Smooth muscle cell (in vitro differentiated cells): ENCODE measurements around the gene PGBD5. TPM values are rescaled to one million over a fixed set of nuclear protein-coding genes. Genes with fewer than 3 reads are reported as not detected.

ENCODE experiments used
- DNase-seq: peaks from one replicate; lab custom pipeline; 2025; ENCODE audit not compliant: unreplicated experiment; lab: John Stamatoyannopoulos, UW
- H2AFZ ChIP-seq: fragments of 200-600 bp; sonication (generic); 2 replicates; pipeline ENCODE4 v1.6.0; 2016; ENCODE audit warnings: antibody characterized with exemption, low read depth, mild to moderate bottlenecking
- H3F3A ChIP-seq: fragments of 200-600 bp; sonication (generic); 2 replicates; pipeline ENCODE4 v1.6.0; 2017; ENCODE audit warnings: antibody characterized with exemption, low read depth
- H3K27ac ChIP-seq: fragments of 200-600 bp; sonication (generic); 2 replicates; pipeline ENCODE4 v1.5.1; 2016; ENCODE audit warnings: low read depth, mild to moderate bottlenecking
- H3K27me3 ChIP-seq: fragments of 200-600 bp; sonication (generic); 2 replicates; pipeline ENCODE4 v1.6.1; 2016; ENCODE audit warnings: low read depth, mild to moderate bottlenecking
- H3K36me3 ChIP-seq: fragments of 200-600 bp; sonication (generic); 2 replicates; pipeline ENCODE4 v1.5.1; 2016; ENCODE audit warnings: low read depth
- H3K4me1 ChIP-seq: fragments of 200-600 bp; sonication (generic); 2 replicates; pipeline ENCODE4 v1.5.1; 2016; ENCODE audit warnings: low read depth
- H3K4me2 ChIP-seq: fragments of 200-600 bp; sonication (generic); 2 replicates; pipeline ENCODE4 v1.6.0; 2016; ENCODE audit warnings: mild to moderate bottlenecking
- H3K4me3 ChIP-seq: fragments of 200-600 bp; sonication (generic); 2 replicates; pipeline ENCODE4 v1.5.1; 2016; ENCODE audit warnings: mild to moderate bottlenecking
- H3K79me2 ChIP-seq: fragments of 200-600 bp; sonication (generic); 2 replicates; pipeline ENCODE4 v1.6.0; 2016; ENCODE audit warnings: low read depth, mild to moderate bottlenecking
- H3K9ac ChIP-seq: fragments of 200-600 bp; sonication (generic); 2 replicates; pipeline ENCODE4 v1.6.0; 2016; ENCODE audit warnings: low read depth
- H3K9me3 ChIP-seq: fragments of 200-600 bp; sonication (generic); replicated peaks from 2 replicates; pipeline ENCODE4 v1.5.1; 2016; ENCODE audit warnings: low read depth
- H4K20me1 ChIP-seq: fragments of 200-600 bp; sonication (generic); 2 replicates; pipeline ENCODE4 v1.6.0; 2016; ENCODE audit warnings: low read depth
- WGBS: methylation state at CpG from one replicate; pipeline ENCODE4 v1.1.7; 2016; ENCODE audit warnings: low lambda C conversion rate; 5-methylcytosine and 5-hydroxymethylcytosine counted together
- polyA plus RNA-seq: library from polyadenylated mRNA; unstranded; fragments of >200 nt; fragmentation: Nextera tagmentation; extraction: Ambion mirVana; gene quantifications from 2 replicates; pipeline ENCODE4 v1.2.1, GENCODE V29; 2016
- total RNA-seq: library from RNA; depleted of rRNA; stranded (reverse); fragments of >200 nt; gene quantifications from 2 replicates; pipeline ENCODE4 v1.2.3, GENCODE V29; 2014
- TF ChIP-seq, protein P1 (sequence below): fragments of 200-600 bp; sonication (generic); IDR thresholded peaks from 2 replicates; pipeline ENCODE4 v1.5.1; 2017; ENCODE audit warnings: borderline replicate concordance, mild to moderate bottlenecking, antibody characterized with exemption; ENCODE audit not compliant: insufficient read depth, poor library complexity, severe bottlenecking

The PGBD5 gene
- total and polyA plus RNA-seq, 2 experiments from 2014 or later, result 0.83 to 0.94 TPM

GRCh38 chr1:230375147-230375546 lies 51.0 kb downstream of the PGBD5 start:
- no peaks in the 10 kb centered on the region for H3K79me2 ChIP-seq
- H3F3A ChIP-seq, result no peaks in the 10 kb centered on the region
- H3K4me1 ChIP-seq, result peaks cover 4% of the 10 kb centered on the region
- WGBS, result 73% methylated on average over 3 of the region's 3 CpGs
- H3K36me3 ChIP-seq, result no peaks in the 10 kb centered on the region
- no peaks in the 10 kb centered on the region for H3K27me3 ChIP-seq
- H3K4me3 ChIP-seq, result no peak overlapping the region
- no peak for DNase-seq
- no peak overlapping the region for H2AFZ ChIP-seq
- H4K20me1 ChIP-seq, result no peaks in the 10 kb centered on the region
- no peak overlapping the region for H3K4me2 ChIP-seq
- no peak overlapping the region for H3K9ac ChIP-seq
- no peaks in the 10 kb centered on the region for H3K9me3 ChIP-seq
- H3K27ac ChIP-seq, result no peak overlapping the region
- TF ChIP-seq, protein P1, sequence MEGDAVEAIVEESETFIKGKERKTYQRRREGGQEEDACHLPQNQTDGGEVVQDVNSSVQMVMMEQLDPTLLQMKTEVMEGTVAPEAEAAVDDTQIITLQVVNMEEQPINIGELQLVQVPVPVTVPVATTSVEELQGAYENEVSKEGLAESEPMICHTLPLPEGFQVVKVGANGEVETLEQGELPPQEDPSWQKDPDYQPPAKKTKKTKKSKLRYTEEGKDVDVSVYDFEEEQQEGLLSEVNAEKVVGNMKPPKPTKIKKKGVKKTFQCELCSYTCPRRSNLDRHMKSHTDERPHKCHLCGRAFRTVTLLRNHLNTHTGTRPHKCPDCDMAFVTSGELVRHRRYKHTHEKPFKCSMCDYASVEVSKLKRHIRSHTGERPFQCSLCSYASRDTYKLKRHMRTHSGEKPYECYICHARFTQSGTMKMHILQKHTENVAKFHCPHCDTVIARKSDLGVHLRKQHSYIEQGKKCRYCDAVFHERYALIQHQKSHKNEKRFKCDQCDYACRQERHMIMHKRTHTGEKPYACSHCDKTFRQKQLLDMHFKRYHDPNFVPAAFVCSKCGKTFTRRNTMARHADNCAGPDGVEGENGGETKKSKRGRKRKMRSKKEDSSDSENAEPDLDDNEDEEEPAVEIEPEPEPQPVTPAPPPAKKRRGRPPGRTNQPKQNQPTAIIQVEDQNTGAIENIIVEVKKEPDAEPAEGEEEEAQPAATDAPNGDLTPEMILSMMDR, result no peak

DNA sequence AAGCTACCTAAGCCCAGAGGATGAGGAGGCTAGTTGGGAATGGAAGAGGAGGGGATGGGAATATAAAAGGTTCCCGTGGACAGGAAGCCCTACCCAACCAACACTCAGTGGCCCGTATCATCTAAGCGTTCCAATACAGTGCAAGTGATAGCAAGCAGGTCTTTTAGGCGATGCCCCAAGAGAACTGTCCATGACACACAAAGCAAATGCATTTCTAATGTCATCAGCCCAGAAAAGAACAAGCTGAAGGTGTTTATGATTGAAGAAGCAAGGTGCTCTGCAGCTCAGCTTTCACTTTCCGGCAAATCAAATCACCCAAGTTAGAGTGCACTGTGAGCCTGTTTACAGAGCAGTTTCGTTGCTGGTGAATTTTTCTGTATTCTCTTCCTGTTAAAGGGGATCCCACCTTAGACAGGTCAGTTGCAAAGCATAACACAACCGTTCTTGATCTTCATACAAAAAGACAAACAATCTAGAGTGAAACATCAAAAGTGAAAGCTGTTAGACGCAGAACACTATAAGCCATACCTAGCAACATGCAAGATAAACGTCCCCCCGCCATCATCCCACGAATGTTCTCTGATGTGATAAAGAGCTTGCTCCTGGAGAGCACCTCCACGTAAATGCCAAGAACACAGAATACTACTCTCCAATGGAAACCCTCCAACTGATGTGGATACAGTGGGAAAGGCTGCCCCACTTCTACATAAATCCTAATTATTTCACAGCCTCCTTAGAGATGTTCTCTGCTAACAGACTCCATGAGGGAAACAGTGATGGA lies 54.0 kb downstream of the PGBD5 start:
- WGBS, result 90% methylated on average over 12 of the region's 12 CpGs
- Histone ChIP-seq H3K4me2 (no peak overlapping the region), H2AFZ (no peak overlapping the region), H3K27me3 (no peaks in the 10 kb centered on the region), H3K9me3 (no peaks in the 10 kb centered on the region), H3K79me2 (no peaks in the 10 kb centered on the region), H3K9ac (no peak overlapping the region), H3K4me3 (no peak overlapping the region), H3K36me3 (no peaks in the 10 kb centered on the region), H3K27ac (no peak overlapping the region), H3F3A (no peaks in the 10 kb centered on the region), H3K4me1 (peaks cover 4% of the 10 kb centered on the region), H4K20me1 (no peaks in the 10 kb centered on the region)
- DNase-seq, result no peak
- TF ChIP-seq, protein P1, result no peak

GRCh38 chr1:230370109-230370508 lies 56.0 kb downstream of the PGBD5 start:
- Histone ChIP-seq H3K9ac (no peak overlapping the region), H3K27me3 (no peaks in the 10 kb centered on the region), H4K20me1 (no peaks in the 10 kb centered on the region), H3K36me3 (no peaks in the 10 kb centered on the region), H3K27ac (no peak overlapping the region), H3K4me3 (no peak overlapping the region), H3K9me3 (no peaks in the 10 kb centered on the region), H3K4me1 (peaks cover under 1% of the 10 kb centered on the region), H3F3A (no peaks in the 10 kb centered on the region), H2AFZ (no peak overlapping the region), H3K4me2 (no peak overlapping the region), H3K79me2 (no peaks in the 10 kb centered on the region)
- 92% methylated on average over 10 of the region's 10 CpGs for WGBS
- TF ChIP-seq, protein P1, result no peak
- DNase-seq, result no peak

GRCh38 chr1:230368871-230369270 lies 57.3 kb downstream of the PGBD5 start:
- Histone ChIP-seq H3K9ac (no peak overlapping the region), H3K4me2 (no peak overlapping the region), H3K4me1 (no peaks in the 10 kb centered on the region), H3F3A (no peaks in the 10 kb centered on the region), H3K4me3 (no peak overlapping the region), H3K79me2 (no peaks in the 10 kb centered on the region), H3K36me3 (no peaks in the 10 kb centered on the region), H3K27ac (no peak overlapping the region), H3K9me3 (no peaks in the 10 kb centered on the region), H3K27me3 (no peaks in the 10 kb centered on the region), H4K20me1 (no peaks in the 10 kb centered on the region), H2AFZ (no peak overlapping the region)
- 83% methylated on average over 4 of the region's 4 CpGs for WGBS
- TF ChIP-seq, protein P1, result no peak
- DNase-seq, result no peak
